ENCODE data around the gene GLA. TPM values are rescaled to one million over a fixed set of nuclear protein-coding genes. Genes with fewer than 3 reads are reported as not detected.

The GLA gene
- total and polyA plus RNA-seq, 7 donors, result 5.4 to 48.5 (median 14.4) TPM

- no peaks in the 10 kb centered on the region for H3K9me3 ChIP-seq
- peaks cover 0 to 6% of the 10 kb centered on the region in 2 donors for H3K36me3 ChIP-seq (ENCODE audit: insufficient read depth in 1 of 2, low read depth in 1 of 2)
- H3K27ac ChIP-seq, result no peak overlapping the region
- ATAC-seq (no peak), DNase-seq (no peak)
- no peak for TF ChIP-seq CTCF (IDR thresholded peaks at IDR 0.05)
- no peaks in the 10 kb centered on the region for H3K27me3 ChIP-seq (ENCODE audit: insufficient read depth in 3 of 3, low read length in 2 of 3)
- 79 to 100% (median 100%) methylated on average over 1 of the region's 1 CpG for WGBS, 3 donors
- no peaks in the 10 kb centered on the region for H3K4me1 ChIP-seq
- no peak overlapping the region for H3K4me3 ChIP-seq
- intact Hi-C loops (cut with DNase I), result no loop called here
Observed at GRCh38 chrX:101449279-101449678, 41.6 kb upstream of the GLA start.

- WGBS, 3 donors, result 70 to 93% (median 87%) methylated on average over 2 of the region's 2 CpGs
- no peak for ATAC-seq
- no peaks in the 10 kb centered on the region for H3K4me1 ChIP-seq
Observed at GRCh38 chrX:101442085-101442484, 34.4 kb upstream of the GLA start.

GRCh38 chrX:101430457-101431078, 22.8 kb upstream of the GLA start:
- no peak for TF ChIP-seq CTCF (IDR thresholded peaks at IDR 0.05)
- DNase-seq (no peak), ATAC-seq (no peak)
- H3K36me3 ChIP-seq (ENCODE audit: insufficient read depth in 1 of 2, low read depth in 1 of 2), result peaks cover 0 to 12% of the 10 kb centered on the region in 2 donors
- WGBS, 3 donors, result 77 to 94% (median 90%) methylated on average over 2 of the region's 2 CpGs
- H3K4me3 ChIP-seq, result no peak overlapping the region
- no peak overlapping the region for H3K27ac ChIP-seq
- H3K4me1 ChIP-seq, result no peaks in the 10 kb centered on the region
- H3K9me3 ChIP-seq, result peaks cover 5% of the 10 kb centered on the region
- intact Hi-C loops (cut with DNase I), result no loop called here
- H3K27me3 ChIP-seq (ENCODE audit: insufficient read depth in 3 of 3, low read length in 2 of 3), result no peaks in the 10 kb centered on the region

More at GRCh38 chrX:101442085-101442484, 34.4 kb upstream of the GLA start:
- intact Hi-C loops (cut with DNase I), result no loop called here
- no peak for DNase-seq
- Histone ChIP-seq H3K36me3 (ENCODE audit: insufficient read depth in 1 of 2, low read depth in 1 of 2) (peaks cover 0 to 25% of the 10 kb centered on the region in 2 donors), H3K27me3 (ENCODE audit: insufficient read depth in 3 of 3, low read length in 2 of 3) (no peaks in the 10 kb centered on the region), H3K9me3 (no peaks in the 10 kb centered on the region), H3K27ac (no peak overlapping the region), H3K4me3 (no peak overlapping the region)
- no peak for TF ChIP-seq CTCF (IDR thresholded peaks at IDR 0.05)

GRCh38 chrX:101429934-101430333, 22.2 kb upstream of the GLA start:
- no peak for DNase-seq
- H3K4me3 ChIP-seq, result no peak overlapping the region
- peaks cover 5% of the 10 kb centered on the region for H3K9me3 ChIP-seq
- H3K36me3 ChIP-seq (ENCODE audit: insufficient read depth in 1 of 2, low read depth in 1 of 2), result peaks cover 0 to 12% of the 10 kb centered on the region in 2 donors
- no peaks in the 10 kb centered on the region for H3K4me1 ChIP-seq
- WGBS, 3 donors, result 68 to 96% (median 93%) methylated on average over 1 of the region's 1 CpG
- no peak for ATAC-seq
- no peaks in the 10 kb centered on the region for H3K27me3 ChIP-seq (ENCODE audit: insufficient read depth in 3 of 3, low read length in 2 of 3)
- TF ChIP-seq CTCF (IDR thresholded peaks at IDR 0.05), result no peak
- H3K27ac ChIP-seq, result no peak overlapping the region
- intact Hi-C loops (cut with DNase I), result no loop called here

GRCh38 chrX:101427954-101428353, 20.2 kb upstream of the GLA start:
- ATAC-seq (no peak), DNase-seq (no peak)
- Histone ChIP-seq H3K4me3 (no peak overlapping the region), H3K4me1 (no peaks in the 10 kb centered on the region), H3K36me3 (ENCODE audit: insufficient read depth in 1 of 2, low read depth in 1 of 2) (peaks cover 0 to 26% of the 10 kb centered on the region in 2 donors), H3K27ac (no peak overlapping the region), H3K9me3 (peaks cover 5% of the 10 kb centered on the region), H3K27me3 (ENCODE audit: insufficient read depth in 3 of 3, low read length in 2 of 3) (no peaks in the 10 kb centered on the region)
- TF ChIP-seq CTCF (IDR thresholded peaks at IDR 0.05), result no peak
- 85 to 100% (median 96%) methylated on average over 2 of the region's 2 CpGs for WGBS, 3 donors
- intact Hi-C loops (cut with DNase I), result no loop called here
